ENCODE results near the gene RHBDL3. TPM values are rescaled to one million over a fixed set of nuclear protein-coding genes. Genes with fewer than 3 reads are reported as not detected.
"Not testable (repeated sequence)": the region's sequence is repeated elsewhere in the genome, so short reads cannot be mapped to it uniquely, and the experiment has no call there.

The RHBDL3 gene
- total RNA-seq, 1 experiment from 2014 or later, result 0.80 TPM

DNA sequence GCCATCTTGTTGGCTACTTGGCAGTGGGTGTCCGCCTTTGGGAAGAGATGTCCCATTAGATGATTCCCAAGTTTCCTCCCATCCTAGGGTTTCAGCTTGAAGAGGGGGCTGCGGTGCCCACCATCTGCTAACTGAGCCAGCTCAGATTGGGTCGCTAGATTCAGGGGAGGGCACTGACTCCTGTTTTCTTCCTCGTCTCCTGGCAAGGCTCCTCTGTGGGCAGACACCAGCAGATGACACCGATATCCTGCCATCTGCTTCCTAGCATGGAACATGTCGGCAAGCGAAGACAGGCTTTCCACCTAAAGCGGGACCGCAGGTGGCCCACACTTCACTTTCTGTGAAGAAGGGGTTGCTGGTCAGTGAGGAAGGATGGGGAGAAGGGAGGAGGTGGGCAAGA, 49.0 kb downstream of the RHBDL3 start:
- Histone ChIP-seq H3K4me3 (ENCODE audit: low read depth, low read length, poor library complexity, severe bottlenecking) (no peak overlapping the region), H3K4me1 (ENCODE audit: insufficient read depth, low read length, poor library complexity, severe bottlenecking) (peaks cover 7% of the 10 kb centered on the region), H3K36me3 (ENCODE audit: insufficient read depth, low read length, poor library complexity, severe bottlenecking) (no peaks in the 10 kb centered on the region), H3K27me3 (replicated peaks; ENCODE audit: insufficient read depth, low read depth, low read length, poor library complexity) (no peaks in the 10 kb centered on the region), H3K27ac (ENCODE audit: low read depth, low read length, poor library complexity, severe bottlenecking) (no peak overlapping the region), H3K9me3 (ENCODE audit: low read depth, low read length, poor library complexity, severe bottlenecking) (no peaks in the 10 kb centered on the region)
- no peak for DNase-seq (ENCODE audit: low spot score)
- no peak for TF ChIP-seq EZH2 (IDR thresholded peaks at IDR 0.05; ENCODE audit: borderline replicate concordance, low read depth, low read length, poor library complexity, severe bottlenecking)
- no peak for TF ChIP-seq CTCF (conservative IDR thresholded peaks at IDR 0.05; ENCODE audit: low read depth, low read length)
- ChIA-PET CTCF (no interaction called here), POLR2A (ENCODE audit: low non-redundant PET) (no interaction called here)
- intact Hi-C loops (cut with micrococcal nuclease; ENCODE audit: unreplicated experiment), result no loop called here
- no TSS peak for BruUV-seq (replicated peaks)

- CTCF ChIA-PET, result no interaction called here
- no peaks in the 10 kb centered on the region for H3K27me3 ChIP-seq (replicated peaks; ENCODE audit: insufficient read depth, low read depth, low read length, poor library complexity)
- no peak for DNase-seq (ENCODE audit: low spot score)
- no peak for TF ChIP-seq CTCF (conservative IDR thresholded peaks at IDR 0.05; ENCODE audit: low read depth, low read length)
- no peak overlapping the region for H3K4me3 ChIP-seq (ENCODE audit: low read depth, low read length, poor library complexity, severe bottlenecking)
- no peaks in the 10 kb centered on the region for H3K36me3 ChIP-seq (ENCODE audit: insufficient read depth, low read length, poor library complexity, severe bottlenecking)
- no peaks in the 10 kb centered on the region for H3K9me3 ChIP-seq (ENCODE audit: low read depth, low read length, poor library complexity, severe bottlenecking)
- BruUV-seq (replicated peaks), result no TSS peak
- POLR2A ChIA-PET (ENCODE audit: low non-redundant PET), result interaction anchor here (0.6 kb wide), 1 partner anchor 34 kb away, joined by 4 read pairs; no protein-coding TSS in a partner anchor
- no peak overlapping the region for H3K27ac ChIP-seq (ENCODE audit: low read depth, low read length, poor library complexity, severe bottlenecking)
- intact Hi-C loops (cut with micrococcal nuclease; ENCODE audit: unreplicated experiment), result no loop called here
- peaks cover 7% of the 10 kb centered on the region for H3K4me1 ChIP-seq (ENCODE audit: insufficient read depth, low read length, poor library complexity, severe bottlenecking)
Measured at GRCh38 chr17:32315171-32315570, 49.5 kb downstream of the RHBDL3 start.

DNA sequence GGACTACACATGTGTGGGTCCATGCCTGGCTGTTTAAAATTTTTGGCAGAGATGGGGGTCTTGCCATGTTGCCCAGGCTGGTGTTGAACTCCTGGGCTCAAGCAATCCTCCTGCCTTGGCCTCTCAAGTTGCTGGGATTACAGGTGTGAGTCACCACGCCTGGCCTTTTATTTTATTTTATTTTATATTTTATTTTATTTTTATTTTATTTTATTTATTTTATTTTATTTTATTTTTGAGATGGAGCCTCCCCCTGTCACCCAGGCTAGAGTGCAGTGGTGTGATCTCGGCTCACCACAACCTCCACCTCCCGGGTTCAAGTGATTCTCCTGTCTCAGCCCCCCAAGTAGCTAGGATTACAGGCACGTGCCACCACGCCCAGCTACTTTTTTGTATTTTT, 51.0 kb downstream of the RHBDL3 start:
- H3K36me3 ChIP-seq (ENCODE audit: insufficient read depth, low read length, poor library complexity, severe bottlenecking); CTCF ChIA-PET; BruUV-seq (replicated peaks); POLR2A ChIA-PET (ENCODE audit: low non-redundant PET); H3K27ac ChIP-seq (ENCODE audit: low read depth, low read length, poor library complexity, severe bottlenecking); H3K4me3 ChIP-seq (ENCODE audit: low read depth, low read length, poor library complexity, severe bottlenecking); H3K9me3 ChIP-seq (ENCODE audit: low read depth, low read length, poor library complexity, severe bottlenecking); H3K27me3 ChIP-seq (replicated peaks; ENCODE audit: insufficient read depth, low read depth, low read length, poor library complexity); H3K4me1 ChIP-seq (ENCODE audit: insufficient read depth, low read length, poor library complexity, severe bottlenecking); DNase-seq (ENCODE audit: low spot score): not testable (repeated sequence)
- intact Hi-C loops (cut with micrococcal nuclease; ENCODE audit: unreplicated experiment), result loop anchor here (2.0 kb wide), 1 partner anchor 52 kb away; the partner anchor contains the start of gene RHBDL3

DNA sequence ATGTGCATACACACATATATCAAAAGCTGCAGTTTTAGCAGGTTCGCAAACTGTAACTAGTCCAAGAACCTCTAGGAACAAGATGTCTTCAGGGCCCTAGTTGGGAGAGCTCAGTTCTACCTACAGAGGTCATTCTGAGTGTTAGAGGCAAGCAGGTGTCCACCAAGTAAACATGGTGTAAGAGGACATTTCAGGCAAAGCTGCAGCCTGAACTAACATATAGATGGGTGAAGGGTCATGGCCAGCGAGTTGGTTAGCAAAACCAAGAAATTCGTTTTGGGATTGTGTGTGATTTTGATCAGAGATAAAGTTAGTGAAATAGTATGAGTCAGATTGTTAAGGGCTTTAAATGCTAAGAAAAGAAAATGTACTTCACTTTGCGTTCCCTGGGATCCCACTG, 51.7 kb downstream of the RHBDL3 start:
- no peak for DNase-seq (ENCODE audit: low spot score)
- BruUV-seq (replicated peaks), result no TSS peak
- no peaks in the 10 kb centered on the region for H3K36me3 ChIP-seq (ENCODE audit: insufficient read depth, low read length, poor library complexity, severe bottlenecking)
- no peaks in the 10 kb centered on the region for H3K9me3 ChIP-seq (ENCODE audit: low read depth, low read length, poor library complexity, severe bottlenecking)
- TF ChIP-seq CTCF (conservative IDR thresholded peaks at IDR 0.05; ENCODE audit: low read depth, low read length), result no peak
- no peak for TF ChIP-seq EZH2 (IDR thresholded peaks at IDR 0.05; ENCODE audit: borderline replicate concordance, low read depth, low read length, poor library complexity, severe bottlenecking)
- intact Hi-C loops (cut with micrococcal nuclease; ENCODE audit: unreplicated experiment), result loop anchor here (2.0 kb wide), 1 partner anchor 53 kb away; the partner anchor contains the start of gene RHBDL3
- no peaks in the 10 kb centered on the region for H3K4me1 ChIP-seq (ENCODE audit: insufficient read depth, low read length, poor library complexity, severe bottlenecking)
- H3K4me3 ChIP-seq (ENCODE audit: low read depth, low read length, poor library complexity, severe bottlenecking), result no peak overlapping the region
- no peaks in the 10 kb centered on the region for H3K27me3 ChIP-seq (replicated peaks; ENCODE audit: insufficient read depth, low read depth, low read length, poor library complexity)
- ChIA-PET CTCF (no interaction called here), POLR2A (ENCODE audit: low non-redundant PET) (no interaction called here)
- no peak overlapping the region for H3K27ac ChIP-seq (ENCODE audit: low read depth, low read length, poor library complexity, severe bottlenecking)

Data from A673 (cell line).